ENCODE results near the gene TTLL9. TPM values are rescaled to one million over a fixed set of nuclear protein-coding genes. Genes with fewer than 3 reads are reported as not detected.

The TTLL9 gene
- total and polyA plus RNA-seq, 8 donors = 0.15 to 0.43 (median 0.18) TPM; not detected in 5

- Histone ChIP-seq H3K27ac (no peak overlapping the region), H3K9me3 (no peaks in the 10 kb centered on the region), H3K27me3 (peaks cover 0 to 77% (median 44%) of the 10 kb centered on the region in 3 donors), H3K36me3 (no peaks in the 10 kb centered on the region), H3K4me3 (no peak overlapping the region), H3K4me1 (peaks cover 0 to 13% (median 8%) of the 10 kb centered on the region in 4 donors)
- intact Hi-C loops (cut with DNase I; ENCODE audit: low total_unique reads) = no loop called here
- DNase-seq = no peak
- TF ChIP-seq POLR2A (IDR thresholded peaks at IDR 0.05) = no peak
- no peak for TF ChIP-seq EP300 (IDR thresholded peaks at IDR 0.05)
- TF ChIP-seq POLR2AphosphoS5 (IDR thresholded peaks at IDR 0.05) = no peak
- TF ChIP-seq CTCF (IDR thresholded peaks at IDR 0.05) = no peak
- 65 to 73% (median 69%) methylated on average over 6 of the region's 6 CpGs for WGBS, 5 donors
Measured at GRCh38 chr20:31963889-31964288, 93.5 kb downstream of the TTLL9 start.

GRCh38 chr20:31966991-31967655 lies 96.7 kb downstream of the TTLL9 start:
- no peak overlapping the region for H3K27ac ChIP-seq
- no peaks in the 10 kb centered on the region for H3K9me3 ChIP-seq
- DNase-seq = no peak
- WGBS, 5 donors = 9 to 14% (median 11%) methylated on average over 5 of the region's 5 CpGs
- TF ChIP-seq EP300 (IDR thresholded peaks at IDR 0.05) (no peak), POLR2AphosphoS5 (IDR thresholded peaks at IDR 0.05) (no peak), POLR2A (IDR thresholded peaks at IDR 0.05) (no peak), CTCF (IDR thresholded peaks at IDR 0.05) (no peak)
- peaks cover 0 to 90% (median 50%) of the 10 kb centered on the region in 3 donors for H3K27me3 ChIP-seq
- intact Hi-C loops (cut with DNase I; ENCODE audit: low total_unique reads) = no loop called here
- no peaks in the 10 kb centered on the region for H3K36me3 ChIP-seq
- H3K4me1 ChIP-seq = peaks cover 0 to 13% (median 8%) of the 10 kb centered on the region in 4 donors
- no peak overlapping the region for H3K4me3 ChIP-seq

GRCh38 chr20:31967830-31968249 lies 97.4 kb downstream of the TTLL9 start, which contains the start of gene XKR7:
Gene XKR7 (plus strand): TSS chr20:31968151. CDS start chr20:31968176, 25 bp downstream.
- Histone ChIP-seq H3K36me3 (no peaks in the 10 kb centered on the region), H3K4me1 (peaks cover 0 to 13% (median 8%) of the 10 kb centered on the region in 4 donors), H3K9me3 (no peaks in the 10 kb centered on the region), H3K27ac (no peak within 1 kb of the TSS), H3K4me3 (peak within 1 kb of the TSS; percentile 18 to 43 (median 33)), H3K27me3 (peaks cover 0 to 84% (median 45%) of the 10 kb centered on the region in 3 donors)
- peak in 1 of 2 donors; percentile 64 for DNase-seq
- intact Hi-C loops (cut with DNase I; ENCODE audit: low total_unique reads) = no loop called here
- no peak for TF ChIP-seq EP300 (IDR thresholded peaks at IDR 0.05)
- TF ChIP-seq POLR2AphosphoS5 (IDR thresholded peaks at IDR 0.05) = no peak
- no peak for TF ChIP-seq CTCF (IDR thresholded peaks at IDR 0.05)
- no peak for TF ChIP-seq POLR2A (IDR thresholded peaks at IDR 0.05)
- 0 to 3% (median 3%) methylated on average over 20 to 36 of the region's 38 CpGs for WGBS, 5 donors

GRCh38 chr20:31968291-31969126 lies 98.1 kb downstream of the TTLL9 start:
- intact Hi-C loops (cut with DNase I; ENCODE audit: low total_unique reads) = no loop called here
- Histone ChIP-seq H3K36me3 (no peaks in the 10 kb centered on the region), H3K27me3 (peaks cover 0 to 81% (median 41%) of the 10 kb centered on the region in 3 donors), H3K4me3 (peak overlapping the region in 3 of 4 donors; percentile 25 to 43 (median 41)), H3K4me1 (peaks cover 0 to 13% (median 8%) of the 10 kb centered on the region in 4 donors), H3K27ac (no peak overlapping the region), H3K9me3 (no peaks in the 10 kb centered on the region)
- WGBS, 5 donors = 3 to 11% (median 5%) methylated on average over 10 to 57 of the region's 57 CpGs
- TF ChIP-seq EP300 (IDR thresholded peaks at IDR 0.05) (no peak), POLR2A (IDR thresholded peaks at IDR 0.05) (no peak), CTCF (IDR thresholded peaks at IDR 0.05) (no peak), POLR2AphosphoS5 (IDR thresholded peaks at IDR 0.05) (no peak)
- DNase-seq = peak; percentile 63 to 93

Measured in stomach (tissue), 9 donors.